ENCODE measurements around the gene IGBP1. TPM values are rescaled to one million over a fixed set of nuclear protein-coding genes. Genes with fewer than 3 reads are reported as not detected.
"Not testable (repeated sequence)": the region's sequence is repeated elsewhere in the genome, so short reads cannot be mapped to it uniquely, and the experiment has no call there.

The IGBP1 gene
- 10 to 100 TPM; 44.5 to 45.3 TPM for total RNA-seq

GRCh38 chrX:70133303-70134115 is at the start of gene IGBP1:
TSS of gene IGBP1 (plus strand) at chrX:70133447. CDS start at chrX:70133948, 501 bp downstream.
- Mint-ChIP-seq H3K9me3 (ENCODE audit: insufficient read depth) (no peaks in the 10 kb centered on the region), H3K4me3 (peak within 1 kb of the TSS; percentile 99), H3K27me3 (ENCODE audit: low read depth) (no peaks in the 10 kb centered on the region), H3K36me3 (ENCODE audit: low read depth) (peaks cover 21% of the 10 kb centered on the region), H3K27ac (peak within 1 kb of the TSS; percentile 98), H3K4me1 (ENCODE audit: low read depth) (peaks cover 43% of the 10 kb centered on the region)
- peak; percentile 87 for ATAC-seq
- ChIA-PET POLR2A (interaction anchor here (0.7 to 1.9 kb wide), 5 partner anchors 16 to 1122 kb away, joined by 3 to 7 read pairs (median 4); partner anchors contain the start of genes KIF4A and PDZD11), CTCF (interaction anchor here (0.7 to 2.3 kb wide), 11 partner anchors 8 to 1305 kb away, joined by 3 to 15 read pairs (median 4); partner anchors contain the start of gene EFNB1)
- DNase-seq: peak; percentile 89

- peaks cover 4% of the 10 kb centered on the region for H3K27me3 Mint-ChIP-seq (ENCODE audit: low read depth)
- H3K9me3 Mint-ChIP-seq (ENCODE audit: insufficient read depth): no peaks in the 10 kb centered on the region
- DNase-seq: no peak
- ATAC-seq: no peak
- H3K27ac Mint-ChIP-seq: no peak overlapping the region
- CTCF ChIA-PET: no interaction called here
- no peaks in the 10 kb centered on the region for H3K36me3 Mint-ChIP-seq (ENCODE audit: low read depth)
- POLR2A ChIA-PET: no interaction called here
- H3K4me3 Mint-ChIP-seq: no peak overlapping the region
- H3K4me1 Mint-ChIP-seq (ENCODE audit: low read depth): no peaks in the 10 kb centered on the region
Observed at GRCh38 chrX:70084592-70085240, 48.5 kb upstream of the IGBP1 start.

- CTCF ChIA-PET: interaction anchor here (1.5 kb wide), 1 partner anchor 10 kb away, joined by 3 read pairs; no protein-coding TSS in a partner anchor
Observed at GRCh38 chrX:70087857-70088630, 45.2 kb upstream of the IGBP1 start.

DNA sequence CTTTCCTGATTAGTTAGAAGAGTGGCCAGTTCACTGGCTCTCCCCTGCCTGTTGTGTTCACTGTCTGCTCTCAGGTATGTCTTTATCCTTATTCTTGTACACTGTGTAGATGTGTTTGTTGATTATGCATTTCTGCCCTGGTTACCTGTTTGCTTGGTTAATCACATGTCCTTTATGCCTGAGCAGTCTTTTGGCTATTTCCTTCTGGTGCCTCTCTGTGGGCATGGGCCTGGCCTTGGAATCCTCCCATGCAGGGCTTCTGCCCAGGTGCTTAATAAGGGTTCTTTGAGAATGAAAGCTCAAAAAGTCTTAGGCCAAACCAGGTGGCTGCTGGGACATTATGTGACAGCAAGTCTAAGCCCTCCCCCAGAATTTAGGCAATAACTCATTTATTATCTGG is 44.5 kb upstream of the IGBP1 start:
- Mint-ChIP-seq H3K36me3 (ENCODE audit: low read depth) (no peaks in the 10 kb centered on the region), H3K27me3 (ENCODE audit: low read depth) (peaks cover 2% of the 10 kb centered on the region), H3K4me3 (no peak overlapping the region), H3K27ac (no peak overlapping the region), H3K4me1 (ENCODE audit: low read depth) (no peaks in the 10 kb centered on the region), H3K9me3 (ENCODE audit: insufficient read depth) (no peaks in the 10 kb centered on the region)
- DNase-seq (no peak), ATAC-seq (no peak)
- POLR2A ChIA-PET: no interaction called here
- CTCF ChIA-PET: no interaction called here

More at GRCh38 chrX:70087857-70088630, 45.2 kb upstream of the IGBP1 start:
- POLR2A ChIA-PET: no interaction called here
- Mint-ChIP-seq H3K4me3 (no peak overlapping the region), H3K4me1 (ENCODE audit: low read depth) (no peaks in the 10 kb centered on the region), H3K27me3 (ENCODE audit: low read depth) (peaks cover 2% of the 10 kb centered on the region), H3K36me3 (ENCODE audit: low read depth) (no peaks in the 10 kb centered on the region), H3K27ac (no peak overlapping the region), H3K9me3 (ENCODE audit: insufficient read depth) (no peaks in the 10 kb centered on the region)
- ATAC-seq (no peak), DNase-seq (no peak)

DNA sequence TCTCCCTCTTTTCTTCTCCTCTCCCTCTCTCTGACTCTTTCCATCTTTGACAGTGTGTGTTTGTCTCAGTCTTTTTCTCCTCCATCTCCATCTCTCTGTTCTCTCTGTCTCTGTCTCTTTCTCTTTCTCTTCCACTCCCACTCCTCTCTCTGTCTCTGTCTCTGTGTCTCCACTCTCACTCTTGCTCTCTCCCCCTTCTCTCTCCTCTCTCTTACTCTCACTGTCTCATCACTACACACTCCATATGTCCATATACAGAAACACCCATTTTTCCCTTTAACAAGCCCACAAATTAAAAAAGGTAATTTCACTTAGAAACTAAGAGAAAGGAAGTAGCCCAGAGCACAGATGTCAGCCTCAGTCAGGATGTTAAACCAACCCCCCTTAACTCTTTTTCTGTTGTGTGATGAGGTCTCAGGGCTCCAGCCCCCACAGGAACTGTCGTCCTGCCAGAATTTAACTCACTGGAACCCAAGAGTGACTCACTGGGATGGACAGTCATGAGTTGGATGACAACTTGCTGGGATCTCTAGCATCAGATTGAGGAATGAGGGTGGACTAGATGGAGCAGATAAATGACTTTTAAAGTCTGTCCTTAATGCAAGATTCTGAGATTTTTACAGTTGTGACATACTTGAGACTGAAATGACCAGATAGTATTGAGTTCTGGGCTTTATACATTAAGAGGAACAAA is 43.5 kb upstream of the IGBP1 start:
- ChIA-PET POLR2A (no interaction called here), CTCF (no interaction called here)
- Mint-ChIP-seq H3K4me1 (ENCODE audit: low read depth) (no peaks in the 10 kb centered on the region), H3K27ac (no peak overlapping the region), H3K27me3 (ENCODE audit: low read depth) (peaks cover 2% of the 10 kb centered on the region), H3K4me3 (no peak overlapping the region), H3K9me3 (ENCODE audit: insufficient read depth) (no peaks in the 10 kb centered on the region), H3K36me3 (ENCODE audit: low read depth) (no peaks in the 10 kb centered on the region)
- DNase-seq (no peak), ATAC-seq (no peak)

- Mint-ChIP-seq H3K36me3 (ENCODE audit: low read depth) (no peaks in the 10 kb centered on the region), H3K27ac (no peak overlapping the region), H3K27me3 (ENCODE audit: low read depth) (peaks cover 2% of the 10 kb centered on the region)
Observed at GRCh38 chrX:70092247-70092646, 41.0 kb upstream of the IGBP1 start.

DNA sequence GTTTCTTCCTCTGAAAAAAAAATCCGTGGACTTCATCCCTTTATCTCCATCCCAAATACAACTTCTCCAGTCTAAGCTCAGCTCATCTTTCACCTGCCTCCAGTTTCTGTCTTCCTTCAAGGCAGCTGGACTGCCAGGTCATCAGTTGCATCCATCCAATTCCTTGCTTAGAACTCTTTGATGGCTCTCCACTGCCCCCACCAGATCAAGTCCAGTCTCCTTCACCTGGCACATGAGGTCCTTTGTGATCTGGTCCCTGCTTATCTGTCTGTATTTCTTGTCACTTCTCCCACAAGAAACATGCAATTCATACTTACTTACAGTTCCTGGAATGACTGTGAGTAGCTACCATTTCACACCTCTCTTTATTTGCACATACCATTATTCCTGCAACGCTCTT is 37.2 kb upstream of the IGBP1 start:
- CTCF ChIA-PET: interaction anchor here (0.8 to 2.9 kb wide), 7 partner anchors 19 to 603 kb away, joined by 3 to 20 read pairs (median 4); no protein-coding TSS in a partner anchor

More at GRCh38 chrX:70092247-70092646, 41.0 kb upstream of the IGBP1 start:
- Mint-ChIP-seq H3K4me1 (ENCODE audit: low read depth) (no peaks in the 10 kb centered on the region), H3K9me3 (ENCODE audit: insufficient read depth) (no peaks in the 10 kb centered on the region), H3K4me3 (no peak overlapping the region)
- CTCF ChIA-PET: no interaction called here
- POLR2A ChIA-PET: no interaction called here
- DNase-seq (no peak), ATAC-seq (no peak)

GRCh38 chrX:70105229-70105628 is 28.0 kb upstream of the IGBP1 start:
- DNase-seq: no peak
- Mint-ChIP-seq H3K9me3 (ENCODE audit: insufficient read depth) (no peaks in the 10 kb centered on the region), H3K36me3 (ENCODE audit: low read depth) (no peaks in the 10 kb centered on the region), H3K4me3 (no peak overlapping the region), H3K4me1 (ENCODE audit: low read depth) (no peaks in the 10 kb centered on the region), H3K27me3 (ENCODE audit: low read depth) (no peaks in the 10 kb centered on the region), H3K27ac (no peak overlapping the region)
- no peak for ATAC-seq
- ChIA-PET CTCF (no interaction called here), POLR2A (no interaction called here)

More for the DNA sequence above, 37.2 kb upstream of the IGBP1 start:
- ATAC-seq: no peak
- no peak overlapping the region for H3K27ac Mint-ChIP-seq
- no peaks in the 10 kb centered on the region for H3K4me1 Mint-ChIP-seq (ENCODE audit: low read depth)
- no peak overlapping the region for H3K4me3 Mint-ChIP-seq
- peaks cover 2% of the 10 kb centered on the region for H3K27me3 Mint-ChIP-seq (ENCODE audit: low read depth)
- DNase-seq: no peak
- POLR2A ChIA-PET: no interaction called here
- no peaks in the 10 kb centered on the region for H3K9me3 Mint-ChIP-seq (ENCODE audit: insufficient read depth)
- no peaks in the 10 kb centered on the region for H3K36me3 Mint-ChIP-seq (ENCODE audit: low read depth)

- H3K4me3 Mint-ChIP-seq; H3K36me3 Mint-ChIP-seq (ENCODE audit: low read depth); CTCF ChIA-PET: not testable (repeated sequence)
Observed at GRCh38 chrX:70111436-70112026, 21.7 kb upstream of the IGBP1 start.

GRCh38 chrX:70117738-70118137 is 15.5 kb upstream of the IGBP1 start:
- Mint-ChIP-seq H3K9me3 (ENCODE audit: insufficient read depth) (peaks cover 3% of the 10 kb centered on the region), H3K4me1 (ENCODE audit: low read depth) (no peaks in the 10 kb centered on the region), H3K4me3 (no peak overlapping the region), H3K27me3 (ENCODE audit: low read depth) (no peaks in the 10 kb centered on the region), H3K27ac (no peak overlapping the region), H3K36me3 (ENCODE audit: low read depth) (no peaks in the 10 kb centered on the region)
- ChIA-PET POLR2A (no interaction called here), CTCF (no interaction called here)
- DNase-seq: no peak
- ATAC-seq: no peak

More at GRCh38 chrX:70111436-70112026, 21.7 kb upstream of the IGBP1 start:
- DNase-seq; H3K27ac Mint-ChIP-seq; POLR2A ChIA-PET; H3K4me1 Mint-ChIP-seq (ENCODE audit: low read depth); H3K27me3 Mint-ChIP-seq (ENCODE audit: low read depth); ATAC-seq: not testable (repeated sequence)
- H3K9me3 Mint-ChIP-seq (ENCODE audit: insufficient read depth): peaks cover 12% of the 10 kb centered on the region

- H3K9me3 Mint-ChIP-seq (ENCODE audit: insufficient read depth); POLR2A ChIA-PET; H3K4me3 Mint-ChIP-seq; H3K36me3 Mint-ChIP-seq (ENCODE audit: low read depth); CTCF ChIA-PET; ATAC-seq; H3K27me3 Mint-ChIP-seq (ENCODE audit: low read depth); H3K4me1 Mint-ChIP-seq (ENCODE audit: low read depth); DNase-seq; H3K27ac Mint-ChIP-seq: not testable (repeated sequence)
Observed at GRCh38 chrX:70123014-70123413, 10.2 kb upstream of the IGBP1 start.

All from activated CD8-positive, alpha-beta T cell treated with anti-CD3 and anti-CD28 coated beads, Interleukin-2, amount 10 ng/mL, durations not matched to agents 7 days and 5 days (primary cell).